GM13977 (cell line): ENCODE measurements around the gene LORICRIN.
"Not testable (repeated sequence)": the region's sequence is repeated elsewhere in the genome, so short reads cannot be mapped to it uniquely, and the experiment has no call there.

Experiments
- DNase-seq: peaks from one replicate; pipeline ENCODE4 v3.0.0; 2012; ENCODE audit warnings: low spot score
- CTCF ChIP-seq: IDR thresholded peaks from 2 replicates; pipeline ENCODE4 v1.5.1; 2012; ENCODE audit warnings: mild to moderate bottlenecking, control low read depth; ENCODE audit not compliant: insufficient read depth; ENCODE audit errors: extremely low read depth, missing control alignments
- in situ Hi-C: fragments of 300-500 bp; cut with MboI; formaldehyde crosslinking; loops from one replicate; pipeline ENCODE4 v1.12.0; 2022; ENCODE audit warnings: low sequenced_read_pairs, low pct_unique_long_range_greater_than_20kb, mixed read lengths, inconsistent platforms; ENCODE audit not compliant: unreplicated experiment

Gene LORICRIN

GRCh38 chr1:153220606-153221303 lies 38.7 kb upstream of the LORICRIN start:
- in situ Hi-C loops: no loop called here
- TF ChIP-seq CTCF: no peak
- no peak for DNase-seq

GRCh38 chr1:153223040-153223891 lies 36.2 kb upstream of the LORICRIN start:
- peak; percentile 67 for TF ChIP-seq CTCF
- in situ Hi-C loops: not testable (repeated sequence)
- DNase-seq: peak; percentile 20

GRCh38 chr1:153227810-153228209 lies 31.7 kb upstream of the LORICRIN start:
- in situ Hi-C loops: no loop called here
- no peak for DNase-seq

GRCh38 chr1:153228491-153228890 lies 31.0 kb upstream of the LORICRIN start:
- no peak for DNase-seq
- TF ChIP-seq CTCF: no peak
- in situ Hi-C loops: no loop called here

More at GRCh38 chr1:153227810-153228209, 31.7 kb upstream of the LORICRIN start:
- no peak for TF ChIP-seq CTCF

GRCh38 chr1:153229076-153229829 lies 30.2 kb upstream of the LORICRIN start:
- peak; percentile 59 for TF ChIP-seq CTCF
- DNase-seq, in situ Hi-C loops: not testable (repeated sequence)

- DNase-seq: no peak
- in situ Hi-C loops: no loop called here
- TF ChIP-seq CTCF: no peak
These were observed 28.1 kb upstream of the LORICRIN start for GRCh38 chr1:153231363-153231762.
